GM12878 (cell line): Measurements from ENCODE around the gene EEF1B2.

Experiments
- ATF3 ChIP-seq: IDR thresholded peaks from 2 replicates; pipeline ENCODE4 v1.6.1; 2011; ENCODE audit warnings: low read depth, mild to moderate bottlenecking, low read length, moderate library complexity, borderline replicate concordance; ENCODE audit errors: extremely low read depth
- CBFB ChIP-seq: IDR thresholded peaks from 2 replicates; pipeline ENCODE4 v1.6.1; 2016; ENCODE audit warnings: antibody characterized with exemption, low read depth
- CBX5 ChIP-seq: sonication (generic); IDR thresholded peaks from 2 replicates; pipeline ENCODE4 v1.6.1; 2016; ENCODE audit warnings: low read depth, moderate library complexity, mild to moderate bottlenecking, inconsistent platforms
- CTCF ChIP-seq, 3 experiments: IDR thresholded peaks in 2 of 3; conservative IDR thresholded peaks in 1 of 3; 2 replicates each; pipeline ENCODE4 v1.5.1; 2011; ENCODE audit warnings: low read depth in 3 of 3, low read length in 3 of 3, mild to moderate bottlenecking in 3 of 3, control low read depth in 2 of 3, moderate library complexity in 2 of 3, inconsistent platforms in 1 of 3, mixed read lengths in 1 of 3; ENCODE audit not compliant: control insufficient read depth in 2 of 3, insufficient read depth in 1 of 3; ENCODE audit errors: extremely low read depth in 1 of 3
- EP300 ChIP-seq, 2 experiments: fragments of 150-350 bp in 1 of 2; IDR thresholded peaks; 2 replicates each; pipeline ENCODE4 v1.6.1; 2011 to 2012; ENCODE audit warnings: low read depth in 2 of 2, low read length in 2 of 2, borderline replicate concordance in 1 of 2, improper control_type of control experiment in 1 of 2, inconsistent platforms in 1 of 2; ENCODE audit not compliant: control insufficient read depth in 1 of 2
- FOXM1 ChIP-seq: IDR thresholded peaks from 2 replicates; pipeline ENCODE4 v1.6.1; 2012; ENCODE audit warnings: low read depth, mild to moderate bottlenecking, inconsistent platforms, low read length, moderate library complexity
- JUND ChIP-seq: IDR thresholded peaks from 2 replicates; pipeline ENCODE4 v1.6.1; 2012; ENCODE audit warnings: low read depth, mild to moderate bottlenecking, low read length, improper control_type of control experiment, moderate library complexity
- POLR2AphosphoS5 ChIP-seq: IDR thresholded peaks from 2 replicates; pipeline ENCODE4 v1.6.1; 2011; ENCODE audit warnings: mild to moderate bottlenecking, low read length, inconsistent platforms
- SMAD5 ChIP-seq: IDR thresholded peaks from 2 replicates; pipeline ENCODE4 v1.6.1; 2016; ENCODE audit warnings: antibody characterized with exemption, low read depth
- TF ChIP-seq, protein P1 (sequence below): IDR thresholded peaks from 2 replicates; pipeline ENCODE4 v1.6.1; 2012; ENCODE audit warnings: mild to moderate bottlenecking, low read depth, low read length
- TF ChIP-seq, protein P2 (sequence below): IDR thresholded peaks from 2 replicates; pipeline ENCODE4 v1.6.1; 2012; ENCODE audit warnings: low read depth, low read length, improper control_type of control experiment

- TF ChIP-seq FOXM1 (no peak), CBFB (no peak), SMAD5 (no peak), CBX5 (no peak), ATF3 (no peak), POLR2AphosphoS5 (no peak), EP300 (IDR thresholded peaks at IDR 0.05; ENCODE audit: borderline replicate concordance in 1 of 2, control insufficient read depth in 1 of 2, low read depth in 2 of 2, low read length in 2 of 2) (no peak), JUND (no peak), CTCF (IDR thresholded peaks at IDR 0.05 in 2 of 3, conservative IDR thresholded peaks at IDR 0.05 in 1 of 3; ENCODE audit: control insufficient read depth in 2 of 3, extremely low read depth in 1 of 3, insufficient read depth in 1 of 3, low read depth in 3 of 3, low read length in 3 of 3) (no peak)
- TF ChIP-seq, protein P1, sequence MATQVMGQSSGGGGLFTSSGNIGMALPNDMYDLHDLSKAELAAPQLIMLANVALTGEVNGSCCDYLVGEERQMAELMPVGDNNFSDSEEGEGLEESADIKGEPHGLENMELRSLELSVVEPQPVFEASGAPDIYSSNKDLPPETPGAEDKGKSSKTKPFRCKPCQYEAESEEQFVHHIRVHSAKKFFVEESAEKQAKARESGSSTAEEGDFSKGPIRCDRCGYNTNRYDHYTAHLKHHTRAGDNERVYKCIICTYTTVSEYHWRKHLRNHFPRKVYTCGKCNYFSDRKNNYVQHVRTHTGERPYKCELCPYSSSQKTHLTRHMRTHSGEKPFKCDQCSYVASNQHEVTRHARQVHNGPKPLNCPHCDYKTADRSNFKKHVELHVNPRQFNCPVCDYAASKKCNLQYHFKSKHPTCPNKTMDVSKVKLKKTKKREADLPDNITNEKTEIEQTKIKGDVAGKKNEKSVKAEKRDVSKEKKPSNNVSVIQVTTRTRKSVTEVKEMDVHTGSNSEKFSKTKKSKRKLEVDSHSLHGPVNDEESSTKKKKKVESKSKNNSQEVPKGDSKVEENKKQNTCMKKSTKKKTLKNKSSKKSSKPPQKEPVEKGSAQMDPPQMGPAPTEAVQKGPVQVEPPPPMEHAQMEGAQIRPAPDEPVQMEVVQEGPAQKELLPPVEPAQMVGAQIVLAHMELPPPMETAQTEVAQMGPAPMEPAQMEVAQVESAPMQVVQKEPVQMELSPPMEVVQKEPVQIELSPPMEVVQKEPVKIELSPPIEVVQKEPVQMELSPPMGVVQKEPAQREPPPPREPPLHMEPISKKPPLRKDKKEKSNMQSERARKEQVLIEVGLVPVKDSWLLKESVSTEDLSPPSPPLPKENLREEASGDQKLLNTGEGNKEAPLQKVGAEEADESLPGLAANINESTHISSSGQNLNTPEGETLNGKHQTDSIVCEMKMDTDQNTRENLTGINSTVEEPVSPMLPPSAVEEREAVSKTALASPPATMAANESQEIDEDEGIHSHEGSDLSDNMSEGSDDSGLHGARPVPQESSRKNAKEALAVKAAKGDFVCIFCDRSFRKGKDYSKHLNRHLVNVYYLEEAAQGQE = no peak
- TF ChIP-seq, protein P2, sequence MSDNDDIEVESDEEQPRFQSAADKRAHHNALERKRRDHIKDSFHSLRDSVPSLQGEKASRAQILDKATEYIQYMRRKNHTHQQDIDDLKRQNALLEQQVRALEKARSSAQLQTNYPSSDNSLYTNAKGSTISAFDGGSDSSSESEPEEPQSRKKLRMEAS = no peak
Observed at GRCh38 chr2:206176901-206177300, 17.2 kb downstream of the EEF1B2 start.
